ENCODE results near the gene PLA2G12B. TPM values are rescaled to one million over a fixed set of nuclear protein-coding genes. Genes with fewer than 3 reads are reported as not detected.

PLA2G12B gene
- total and polyA plus RNA-seq, 2 experiments from 2014 or later = not detected

DNA sequence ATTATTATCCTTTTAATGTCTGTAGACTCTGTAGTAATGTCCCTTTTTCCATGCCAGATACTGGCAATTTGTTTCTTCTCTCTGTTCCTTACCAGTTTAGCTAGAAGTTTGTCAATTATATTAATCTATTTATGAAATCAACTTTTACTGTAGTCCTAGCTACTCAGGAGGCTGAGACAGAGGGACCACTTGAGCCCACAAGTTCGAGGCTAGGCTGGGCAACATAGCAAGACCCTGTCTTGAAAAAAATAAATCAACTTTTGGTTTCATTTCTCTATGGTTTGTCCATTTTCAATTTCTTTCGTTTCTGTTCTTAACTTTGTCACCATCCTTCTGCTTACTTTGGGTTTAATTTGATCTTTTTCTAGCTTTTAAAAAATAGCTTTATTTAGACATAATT, 42.5 kb upstream of the PLA2G12B start:
- TF ChIP-seq EZH2 (IDR thresholded peaks at IDR 0.05; ENCODE audit: low read depth, unreplicated experiment) (no peak), NANOG (IDR thresholded peaks at IDR 0.05; ENCODE audit: borderline replicate concordance) (no peak), CREB1 (CRISPR knock-in tag; IDR thresholded peaks at IDR 0.05; ENCODE audit: low read depth) (no peak), JUNB (IDR thresholded peaks at IDR 0.05; ENCODE audit: unreplicated experiment) (no peak), POLR2AphosphoS5 (IDR thresholded peaks at IDR 0.05; ENCODE audit: low read depth) (no peak), ZNF331 (CRISPR knock-in tag; IDR thresholded peaks at IDR 0.05; ENCODE audit: low read depth) (no peak), STAT1 (IDR thresholded peaks at IDR 0.05; ENCODE audit: unreplicated experiment) (no peak), EZH2phosphoT487 (IDR thresholded peaks at IDR 0.05; ENCODE audit: unreplicated experiment) (no peak), ZNF114 (CRISPR knock-in tag; IDR thresholded peaks at IDR 0.05) (no peak)
- TF ChIP-seq, protein P1, sequence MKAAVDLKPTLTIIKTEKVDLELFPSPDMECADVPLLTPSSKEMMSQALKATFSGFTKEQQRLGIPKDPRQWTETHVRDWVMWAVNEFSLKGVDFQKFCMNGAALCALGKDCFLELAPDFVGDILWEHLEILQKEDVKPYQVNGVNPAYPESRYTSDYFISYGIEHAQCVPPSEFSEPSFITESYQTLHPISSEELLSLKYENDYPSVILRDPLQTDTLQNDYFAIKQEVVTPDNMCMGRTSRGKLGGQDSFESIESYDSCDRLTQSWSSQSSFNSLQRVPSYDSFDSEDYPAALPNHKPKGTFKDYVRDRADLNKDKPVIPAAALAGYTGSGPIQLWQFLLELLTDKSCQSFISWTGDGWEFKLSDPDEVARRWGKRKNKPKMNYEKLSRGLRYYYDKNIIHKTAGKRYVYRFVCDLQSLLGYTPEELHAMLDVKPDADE (IDR thresholded peaks at IDR 0.05) = no peak
- TF ChIP-seq, protein P2, sequence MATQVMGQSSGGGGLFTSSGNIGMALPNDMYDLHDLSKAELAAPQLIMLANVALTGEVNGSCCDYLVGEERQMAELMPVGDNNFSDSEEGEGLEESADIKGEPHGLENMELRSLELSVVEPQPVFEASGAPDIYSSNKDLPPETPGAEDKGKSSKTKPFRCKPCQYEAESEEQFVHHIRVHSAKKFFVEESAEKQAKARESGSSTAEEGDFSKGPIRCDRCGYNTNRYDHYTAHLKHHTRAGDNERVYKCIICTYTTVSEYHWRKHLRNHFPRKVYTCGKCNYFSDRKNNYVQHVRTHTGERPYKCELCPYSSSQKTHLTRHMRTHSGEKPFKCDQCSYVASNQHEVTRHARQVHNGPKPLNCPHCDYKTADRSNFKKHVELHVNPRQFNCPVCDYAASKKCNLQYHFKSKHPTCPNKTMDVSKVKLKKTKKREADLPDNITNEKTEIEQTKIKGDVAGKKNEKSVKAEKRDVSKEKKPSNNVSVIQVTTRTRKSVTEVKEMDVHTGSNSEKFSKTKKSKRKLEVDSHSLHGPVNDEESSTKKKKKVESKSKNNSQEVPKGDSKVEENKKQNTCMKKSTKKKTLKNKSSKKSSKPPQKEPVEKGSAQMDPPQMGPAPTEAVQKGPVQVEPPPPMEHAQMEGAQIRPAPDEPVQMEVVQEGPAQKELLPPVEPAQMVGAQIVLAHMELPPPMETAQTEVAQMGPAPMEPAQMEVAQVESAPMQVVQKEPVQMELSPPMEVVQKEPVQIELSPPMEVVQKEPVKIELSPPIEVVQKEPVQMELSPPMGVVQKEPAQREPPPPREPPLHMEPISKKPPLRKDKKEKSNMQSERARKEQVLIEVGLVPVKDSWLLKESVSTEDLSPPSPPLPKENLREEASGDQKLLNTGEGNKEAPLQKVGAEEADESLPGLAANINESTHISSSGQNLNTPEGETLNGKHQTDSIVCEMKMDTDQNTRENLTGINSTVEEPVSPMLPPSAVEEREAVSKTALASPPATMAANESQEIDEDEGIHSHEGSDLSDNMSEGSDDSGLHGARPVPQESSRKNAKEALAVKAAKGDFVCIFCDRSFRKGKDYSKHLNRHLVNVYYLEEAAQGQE (IDR thresholded peaks at IDR 0.05; ENCODE audit: unreplicated experiment) = no peak
- TF ChIP-seq, protein P3, sequence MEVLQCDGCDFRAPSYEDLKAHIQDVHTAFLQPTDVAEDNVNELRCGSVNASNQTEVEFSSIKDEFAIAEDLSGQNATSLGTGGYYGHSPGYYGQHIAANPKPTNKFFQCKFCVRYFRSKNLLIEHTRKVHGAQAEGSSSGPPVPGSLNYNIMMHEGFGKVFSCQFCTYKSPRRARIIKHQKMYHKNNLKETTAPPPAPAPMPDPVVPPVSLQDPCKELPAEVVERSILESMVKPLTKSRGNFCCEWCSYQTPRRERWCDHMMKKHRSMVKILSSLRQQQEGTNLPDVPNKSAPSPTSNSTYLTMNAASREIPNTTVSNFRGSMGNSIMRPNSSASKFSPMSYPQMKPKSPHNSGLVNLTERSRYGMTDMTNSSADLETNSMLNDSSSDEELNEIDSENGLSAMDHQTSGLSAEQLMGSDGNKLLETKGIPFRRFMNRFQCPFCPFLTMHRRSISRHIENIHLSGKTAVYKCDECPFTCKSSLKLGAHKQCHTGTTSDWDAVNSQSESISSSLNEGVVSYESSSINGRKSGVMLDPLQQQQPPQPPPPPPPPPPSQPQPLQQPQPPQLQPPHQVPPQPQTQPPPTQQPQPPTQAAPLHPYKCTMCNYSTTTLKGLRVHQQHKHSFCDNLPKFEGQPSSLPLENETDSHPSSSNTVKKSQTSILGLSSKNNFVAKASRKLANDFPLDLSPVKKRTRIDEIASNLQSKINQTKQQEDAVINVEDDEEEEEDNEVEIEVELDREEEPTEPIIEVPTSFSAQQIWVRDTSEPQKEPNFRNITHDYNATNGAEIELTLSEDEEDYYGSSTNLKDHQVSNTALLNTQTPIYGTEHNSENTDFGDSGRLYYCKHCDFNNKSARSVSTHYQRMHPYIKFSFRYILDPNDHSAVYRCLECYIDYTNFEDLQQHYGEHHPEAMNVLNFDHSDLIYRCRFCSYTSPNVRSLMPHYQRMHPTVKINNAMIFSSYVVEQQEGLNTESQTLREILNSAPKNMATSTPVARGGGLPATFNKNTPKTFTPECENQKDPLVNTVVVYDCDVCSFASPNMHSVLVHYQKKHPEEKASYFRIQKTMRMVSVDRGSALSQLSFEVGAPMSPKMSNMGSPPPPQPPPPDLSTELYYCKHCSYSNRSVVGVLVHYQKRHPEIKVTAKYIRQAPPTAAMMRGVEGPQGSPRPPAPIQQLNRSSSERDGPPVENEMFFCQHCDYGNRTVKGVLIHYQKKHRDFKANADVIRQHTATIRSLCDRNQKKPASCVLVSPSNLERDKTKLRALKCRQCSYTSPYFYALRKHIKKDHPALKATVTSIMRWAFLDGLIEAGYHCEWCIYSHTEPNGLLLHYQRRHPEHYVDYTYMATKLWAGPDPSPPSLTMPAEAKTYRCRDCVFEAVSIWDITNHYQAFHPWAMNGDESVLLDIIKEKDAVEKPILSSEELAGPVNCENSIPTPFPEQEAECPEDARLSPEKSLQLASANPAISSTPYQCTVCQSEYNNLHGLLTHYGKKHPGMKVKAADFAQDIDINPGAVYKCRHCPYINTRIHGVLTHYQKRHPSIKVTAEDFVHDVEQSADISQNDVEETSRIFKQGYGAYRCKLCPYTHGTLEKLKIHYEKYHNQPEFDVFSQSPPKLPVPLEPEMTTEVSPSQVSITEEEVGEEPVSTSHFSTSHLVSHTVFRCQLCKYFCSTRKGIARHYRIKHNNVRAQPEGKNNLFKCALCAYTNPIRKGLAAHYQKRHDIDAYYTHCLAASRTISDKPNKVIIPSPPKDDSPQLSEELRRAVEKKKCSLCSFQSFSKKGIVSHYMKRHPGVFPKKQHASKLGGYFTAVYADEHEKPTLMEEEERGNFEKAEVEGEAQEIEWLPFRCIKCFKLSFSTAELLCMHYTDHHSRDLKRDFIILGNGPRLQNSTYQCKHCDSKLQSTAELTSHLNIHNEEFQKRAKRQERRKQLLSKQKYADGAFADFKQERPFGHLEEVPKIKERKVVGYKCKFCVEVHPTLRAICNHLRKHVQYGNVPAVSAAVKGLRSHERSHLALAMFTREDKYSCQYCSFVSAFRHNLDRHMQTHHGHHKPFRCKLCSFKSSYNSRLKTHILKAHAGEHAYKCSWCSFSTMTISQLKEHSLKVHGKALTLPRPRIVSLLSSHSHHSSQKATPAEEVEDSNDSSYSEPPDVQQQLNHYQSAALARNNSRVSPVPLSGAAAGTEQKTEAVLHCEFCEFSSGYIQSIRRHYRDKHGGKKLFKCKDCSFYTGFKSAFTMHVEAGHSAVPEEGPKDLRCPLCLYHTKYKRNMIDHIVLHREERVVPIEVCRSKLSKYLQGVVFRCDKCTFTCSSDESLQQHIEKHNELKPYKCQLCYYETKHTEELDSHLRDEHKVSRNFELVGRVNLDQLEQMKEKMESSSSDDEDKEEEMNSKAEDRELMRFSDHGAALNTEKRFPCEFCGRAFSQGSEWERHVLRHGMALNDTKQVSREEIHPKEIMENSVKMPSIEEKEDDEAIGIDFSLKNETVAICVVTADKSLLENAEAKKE (CRISPR knock-in tag; IDR thresholded peaks at IDR 0.05) = no peak
- TF ChIP-seq, protein P4, sequence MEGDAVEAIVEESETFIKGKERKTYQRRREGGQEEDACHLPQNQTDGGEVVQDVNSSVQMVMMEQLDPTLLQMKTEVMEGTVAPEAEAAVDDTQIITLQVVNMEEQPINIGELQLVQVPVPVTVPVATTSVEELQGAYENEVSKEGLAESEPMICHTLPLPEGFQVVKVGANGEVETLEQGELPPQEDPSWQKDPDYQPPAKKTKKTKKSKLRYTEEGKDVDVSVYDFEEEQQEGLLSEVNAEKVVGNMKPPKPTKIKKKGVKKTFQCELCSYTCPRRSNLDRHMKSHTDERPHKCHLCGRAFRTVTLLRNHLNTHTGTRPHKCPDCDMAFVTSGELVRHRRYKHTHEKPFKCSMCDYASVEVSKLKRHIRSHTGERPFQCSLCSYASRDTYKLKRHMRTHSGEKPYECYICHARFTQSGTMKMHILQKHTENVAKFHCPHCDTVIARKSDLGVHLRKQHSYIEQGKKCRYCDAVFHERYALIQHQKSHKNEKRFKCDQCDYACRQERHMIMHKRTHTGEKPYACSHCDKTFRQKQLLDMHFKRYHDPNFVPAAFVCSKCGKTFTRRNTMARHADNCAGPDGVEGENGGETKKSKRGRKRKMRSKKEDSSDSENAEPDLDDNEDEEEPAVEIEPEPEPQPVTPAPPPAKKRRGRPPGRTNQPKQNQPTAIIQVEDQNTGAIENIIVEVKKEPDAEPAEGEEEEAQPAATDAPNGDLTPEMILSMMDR (conservative IDR thresholded peaks at IDR 0.05; ENCODE audit: low read depth in 2 of 2) = no peak
- H3K27ac Mint-ChIP-seq = no peak overlapping the region
- H3K4me1 Mint-ChIP-seq = peaks cover 3% of the 10 kb centered on the region; the same call in 2 of the 3 replicates
- Histone ChIP-seq H3K79me2 (replicated peaks; ENCODE audit: insufficient read depth) (no peaks in the 10 kb centered on the region), H3K27ac (ENCODE audit: low read depth) (no peak overlapping the region), H4K20me1 (replicated peaks; ENCODE audit: insufficient read depth) (no peaks in the 10 kb centered on the region), H3K4me3 (no peak overlapping the region), H3K27me3 (ENCODE audit: insufficient read depth) (no peaks in the 10 kb centered on the region), H3K4me1 (ENCODE audit: insufficient read depth) (no peaks in the 10 kb centered on the region), H3K4me2 (no peak overlapping the region), H3K36me3 (ENCODE audit: insufficient read depth) (no peaks in the 10 kb centered on the region), H3K9me2 (ENCODE audit: insufficient read depth) (no peaks in the 10 kb centered on the region), H3F3A (replicated peaks; ENCODE audit: low read depth) (no peaks in the 10 kb centered on the region), H2AFZ (no peak overlapping the region)
- no peak for DNase-seq (ENCODE audit: low spot score)
- H3K4me3 Mint-ChIP-seq = no peak overlapping the region
- H3K9me3 Mint-ChIP-seq = peaks cover 23% of the 10 kb centered on the region; the same call in 2 of the 3 replicates
- peaks cover 1% of the 10 kb centered on the region for H3K27me3 Mint-ChIP-seq (ENCODE audit: insufficient read depth, low read depth, poor library complexity)
- ATAC-seq = no peak
- peaks cover 4% of the 10 kb centered on the region; the same call in 1 of the 3 replicates for H3K36me3 Mint-ChIP-seq (ENCODE audit: low read depth)
